Nephron progenitor cell (in vitro differentiated cells): Measurements from ENCODE around the gene KSR1.

Experiments used
- DNase-seq: peaks from one replicate; pipeline ENCODE4 v3.0.0; 2021
- H3K27ac Mint-ChIP-seq: 2 replicates; pipeline ENCODE4 v1.8.0; 2021; ENCODE audit warnings: mild to moderate bottlenecking, moderate library complexity, mixed read lengths
- H3K27me3 Mint-ChIP-seq: 2 replicates; pipeline ENCODE4 v1.8.0; 2021; ENCODE audit warnings: mild to moderate bottlenecking, low read depth, mixed read lengths; ENCODE audit not compliant: poor library complexity
- H3K36me3 Mint-ChIP-seq: 2 replicates; pipeline ENCODE4 v1.8.0; 2021; ENCODE audit warnings: low read depth, mixed read lengths
- H3K4me1 Mint-ChIP-seq: 2 replicates; pipeline ENCODE4 v1.8.0; 2021; ENCODE audit warnings: mixed read lengths
- H3K4me3 Mint-ChIP-seq: 2 replicates; pipeline ENCODE4 v1.8.0; 2021; ENCODE audit warnings: mild to moderate bottlenecking, moderate library complexity, mixed read lengths
- H3K9me3 Mint-ChIP-seq: 2 replicates; pipeline ENCODE4 v1.8.0; 2021; ENCODE audit warnings: mild to moderate bottlenecking, moderate library complexity, mixed read lengths
- CTCF ChIP-seq: fragments of 200-600 bp; sonication (generic); IDR thresholded peaks from 2 replicates; pipeline ENCODE4 v1.5.0; 2021; ENCODE audit warnings: antibody characterized with exemption

The KSR1 gene

GRCh38 chr17:27618417-27618816 lies 162.2 kb downstream of the KSR1 start:
- Mint-ChIP-seq H3K4me3 (no peak overlapping the region), H3K9me3 (no peaks in the 10 kb centered on the region), H3K36me3 (peaks cover 21% of the 10 kb centered on the region), H3K27me3 (peaks cover 7% of the 10 kb centered on the region), H3K27ac (no peak overlapping the region), H3K4me1 (no peaks in the 10 kb centered on the region)
- no peak for TF ChIP-seq CTCF
- DNase-seq, result no peak

- peaks cover 7% of the 10 kb centered on the region for H3K27me3 Mint-ChIP-seq
- H3K4me1 Mint-ChIP-seq, result no peaks in the 10 kb centered on the region
- no peak overlapping the region for H3K4me3 Mint-ChIP-seq
- H3K27ac Mint-ChIP-seq, result no peak overlapping the region
- peaks cover 11% of the 10 kb centered on the region for H3K36me3 Mint-ChIP-seq
- TF ChIP-seq CTCF, result no peak
- no peak for DNase-seq
- no peaks in the 10 kb centered on the region for H3K9me3 Mint-ChIP-seq
Observed at GRCh38 chr17:27620721-27621120, 164.5 kb downstream of the KSR1 start.

GRCh38 chr17:27621536-27621935 lies 165.3 kb downstream of the KSR1 start:
- H3K4me1 Mint-ChIP-seq, result no peaks in the 10 kb centered on the region
- no peak for DNase-seq
- H3K27ac Mint-ChIP-seq, result no peak overlapping the region
- peaks cover 11% of the 10 kb centered on the region for H3K36me3 Mint-ChIP-seq
- H3K4me3 Mint-ChIP-seq, result no peak overlapping the region
- no peak for TF ChIP-seq CTCF
- H3K27me3 Mint-ChIP-seq, result peaks cover 9% of the 10 kb centered on the region
- no peaks in the 10 kb centered on the region for H3K9me3 Mint-ChIP-seq

GRCh38 chr17:27621942-27622559 lies 165.8 kb downstream of the KSR1 start:
- DNase-seq, result no peak
- Mint-ChIP-seq H3K36me3 (peaks cover 14% of the 10 kb centered on the region), H3K4me3 (no peak overlapping the region), H3K27me3 (peaks cover 9% of the 10 kb centered on the region), H3K4me1 (no peaks in the 10 kb centered on the region), H3K27ac (no peak overlapping the region), H3K9me3 (no peaks in the 10 kb centered on the region)
- no peak for TF ChIP-seq CTCF

GRCh38 chr17:27622986-27623385 lies 166.7 kb downstream of the KSR1 start:
- Mint-ChIP-seq H3K4me1 (no peaks in the 10 kb centered on the region), H3K27ac (no peak overlapping the region), H3K9me3 (no peaks in the 10 kb centered on the region), H3K27me3 (peaks cover 9% of the 10 kb centered on the region), H3K36me3 (peaks cover 14% of the 10 kb centered on the region), H3K4me3 (no peak overlapping the region)
- no peak for DNase-seq
- no peak for TF ChIP-seq CTCF

- Mint-ChIP-seq H3K27ac (no peak overlapping the region), H3K4me1 (no peaks in the 10 kb centered on the region), H3K9me3 (no peaks in the 10 kb centered on the region), H3K27me3 (peaks cover 4% of the 10 kb centered on the region), H3K36me3 (peaks cover 14% of the 10 kb centered on the region), H3K4me3 (no peak overlapping the region)
- TF ChIP-seq CTCF, result no peak
- no peak for DNase-seq
Observed at GRCh38 chr17:27623614-27624013, 167.4 kb downstream of the KSR1 start.
